Liver (tissue), 3 donors: ENCODE results near the gene TUBGCP6.

Experiments used
- JUND ChIP-seq, 2 donors: IDR thresholded peaks; 2 replicates each; pipeline ENCODE4 v1.6.1; 2016; ENCODE audit warnings: antibody characterized with exemption in 2 of 2
- TF ChIP-seq, protein P1 (sequence below): fragments of 150-350 bp; IDR thresholded peaks from 2 replicates; pipeline ENCODE4 v1.5.1; 2017; ENCODE audit warnings: improper control_type of control experiment, low read depth, low read length; ENCODE audit not compliant: missing input control
- donor health status: healthy.
- donor health status: healthy.

DNA sequence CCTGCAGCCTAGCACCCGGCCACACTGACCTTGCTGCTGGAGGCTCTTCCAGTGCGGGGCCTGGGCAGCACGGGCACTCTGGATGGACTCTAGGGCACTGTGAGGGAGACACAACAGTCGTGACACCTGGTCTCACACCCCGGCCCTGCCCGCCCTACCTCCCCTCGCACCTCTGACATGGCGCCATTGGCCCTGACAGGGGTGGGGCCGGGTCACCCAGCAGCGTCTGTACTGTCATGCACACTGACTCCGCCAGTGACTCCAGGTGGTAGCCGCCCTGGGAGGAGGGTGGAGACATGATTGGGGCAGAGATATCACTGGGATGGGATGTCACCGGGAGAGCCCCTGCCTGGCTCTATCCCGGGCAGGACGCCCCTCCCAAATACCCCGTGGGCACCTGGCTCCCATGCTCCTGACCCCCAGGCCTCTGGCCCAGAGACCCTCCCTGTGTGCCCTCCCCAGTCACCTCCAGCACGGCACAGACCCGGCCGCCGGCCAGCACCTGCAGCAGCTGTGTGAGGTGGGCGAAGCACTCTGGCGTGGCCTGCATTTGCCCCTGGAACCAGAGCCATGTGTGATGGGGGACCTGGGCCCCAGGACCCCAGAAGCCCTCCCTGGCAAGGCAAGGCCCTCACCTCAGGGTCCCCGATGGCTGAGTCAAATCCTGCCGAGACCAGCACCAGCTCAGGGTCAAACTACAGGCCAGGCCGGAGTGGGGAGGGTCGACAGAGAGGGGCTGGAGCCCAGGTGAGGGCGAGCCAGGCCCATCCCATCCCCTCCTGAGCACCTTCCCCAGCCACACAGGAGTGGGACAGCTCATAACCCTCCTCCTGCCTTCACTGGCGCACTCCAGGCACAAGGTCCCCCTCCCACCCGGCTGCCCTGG is 3.6 kb upstream of the TUBGCP6 start:
- TF ChIP-seq JUND (IDR thresholded peaks at IDR 0.05) = no peak
- TF ChIP-seq, protein P1, sequence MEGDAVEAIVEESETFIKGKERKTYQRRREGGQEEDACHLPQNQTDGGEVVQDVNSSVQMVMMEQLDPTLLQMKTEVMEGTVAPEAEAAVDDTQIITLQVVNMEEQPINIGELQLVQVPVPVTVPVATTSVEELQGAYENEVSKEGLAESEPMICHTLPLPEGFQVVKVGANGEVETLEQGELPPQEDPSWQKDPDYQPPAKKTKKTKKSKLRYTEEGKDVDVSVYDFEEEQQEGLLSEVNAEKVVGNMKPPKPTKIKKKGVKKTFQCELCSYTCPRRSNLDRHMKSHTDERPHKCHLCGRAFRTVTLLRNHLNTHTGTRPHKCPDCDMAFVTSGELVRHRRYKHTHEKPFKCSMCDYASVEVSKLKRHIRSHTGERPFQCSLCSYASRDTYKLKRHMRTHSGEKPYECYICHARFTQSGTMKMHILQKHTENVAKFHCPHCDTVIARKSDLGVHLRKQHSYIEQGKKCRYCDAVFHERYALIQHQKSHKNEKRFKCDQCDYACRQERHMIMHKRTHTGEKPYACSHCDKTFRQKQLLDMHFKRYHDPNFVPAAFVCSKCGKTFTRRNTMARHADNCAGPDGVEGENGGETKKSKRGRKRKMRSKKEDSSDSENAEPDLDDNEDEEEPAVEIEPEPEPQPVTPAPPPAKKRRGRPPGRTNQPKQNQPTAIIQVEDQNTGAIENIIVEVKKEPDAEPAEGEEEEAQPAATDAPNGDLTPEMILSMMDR = no peak
